ENCODE data around the gene NXN. TPM values are rescaled to one million over a fixed set of nuclear protein-coding genes. Genes with fewer than 3 reads are reported as not detected.

Gene NXN
- total and polyA plus RNA-seq, 2 donors (not counting 1 experiment from before 2014, with no cell fraction given): 0.04 to 0.17 TPM

GRCh38 chr17:1011760-1012735 is 32.5 kb upstream of the NXN start:
- H3K36me3 ChIP-seq (replicated peaks in 1 of 2; ENCODE audit: control extremely low read depth in 1 of 2, control insufficient read depth in 1 of 2, extremely low read depth in 1 of 2, insufficient read depth in 2 of 2, low read length in 1 of 2): peaks cover 0 to 42% of the 10 kb centered on the region in 2 experiments
- H3K27ac ChIP-seq (ENCODE audit: low read length in 2 of 2): no peak overlapping the region
- intact Hi-C loops (cut with micrococcal nuclease): no loop called here
- Mint-ChIP-seq H3K27ac (no peak overlapping the region), H3K4me1 (no peaks in the 10 kb centered on the region), H3K9me3 (ENCODE audit: insufficient read depth) (no peaks in the 10 kb centered on the region), H3K4me3 (no peak overlapping the region), H3K27me3 (no peaks in the 10 kb centered on the region)
- POLR2A ChIA-PET: no interaction called here
- CTCF ChIA-PET: no interaction called here
- no peaks in the 10 kb centered on the region for H3K79me2 ChIP-seq (ENCODE audit: control insufficient read depth, insufficient read depth, low read length)
- no peak overlapping the region for H3K4me3 ChIP-seq (ENCODE audit: control extremely low read depth in 1 of 5, extremely low read depth in 1 of 5, insufficient read depth in 1 of 5, low read depth in 2 of 5, low read length in 4 of 5)
- no peaks in the 10 kb centered on the region for H3K9me3 ChIP-seq (ENCODE audit: control extremely low read depth in 1 of 3, control insufficient read depth in 2 of 3, insufficient read depth in 1 of 3, low read length in 2 of 3)
- no peak overlapping the region for H3K9ac ChIP-seq (ENCODE audit: low read length)
- H4K20me1 ChIP-seq (ENCODE audit: control insufficient read depth, insufficient read depth, low read length, poor library complexity, severe bottlenecking): no peaks in the 10 kb centered on the region
- no peak for TF ChIP-seq CTCF (IDR thresholded peaks at IDR 0.05)
- TF ChIP-seq EZH2 (IDR thresholded peaks at IDR 0.05; ENCODE audit: borderline replicate concordance, insufficient read depth, low read depth, low read length, poor library complexity, severe bottlenecking): no peak
- no peaks in the 10 kb centered on the region for H3K4me1 ChIP-seq (ENCODE audit: control insufficient read depth in 2 of 2, insufficient read depth in 2 of 2, low read length in 2 of 2)
- WGBS (ENCODE audit: insufficient coverage): 95% methylated on average over 42 of the region's 57 CpGs
- H3K27me3 ChIP-seq (replicated peaks in 1 of 4; ENCODE audit: control extremely low read depth in 1 of 4, control insufficient read depth in 3 of 4, insufficient read depth in 4 of 4, low read length in 3 of 4): no peaks in the 10 kb centered on the region
- DNase-seq: no peak
- H3K4me2 ChIP-seq (replicated peaks; ENCODE audit: low read depth, low read length, poor library complexity, severe bottlenecking): no peak overlapping the region
- ATAC-seq (ENCODE audit: low read depth): no peak
- no peak overlapping the region for H2AFZ ChIP-seq (ENCODE audit: insufficient read depth, low read depth, low read length, poor library complexity, severe bottlenecking)

GRCh38 chr17:1011138-1011537 is 31.6 kb upstream of the NXN start:
- Histone ChIP-seq H3K9ac (ENCODE audit: low read length) (no peak overlapping the region), H3K36me3 (replicated peaks in 1 of 2; ENCODE audit: control extremely low read depth in 1 of 2, control insufficient read depth in 1 of 2, extremely low read depth in 1 of 2, insufficient read depth in 2 of 2, low read length in 1 of 2) (peaks cover 0 to 46% of the 10 kb centered on the region in 2 experiments), H4K20me1 (ENCODE audit: control insufficient read depth, insufficient read depth, low read length, poor library complexity, severe bottlenecking) (no peaks in the 10 kb centered on the region), H3K4me1 (ENCODE audit: control insufficient read depth in 2 of 2, insufficient read depth in 2 of 2, low read length in 2 of 2) (no peaks in the 10 kb centered on the region), H2AFZ (ENCODE audit: insufficient read depth, low read depth, low read length, poor library complexity, severe bottlenecking) (no peak overlapping the region), H3K79me2 (ENCODE audit: control insufficient read depth, insufficient read depth, low read length) (no peaks in the 10 kb centered on the region), H3K4me2 (replicated peaks; ENCODE audit: low read depth, low read length, poor library complexity, severe bottlenecking) (no peak overlapping the region), H3K9me3 (ENCODE audit: control extremely low read depth in 1 of 3, control insufficient read depth in 2 of 3, insufficient read depth in 1 of 3, low read length in 2 of 3) (no peaks in the 10 kb centered on the region), H3K27me3 (replicated peaks in 1 of 4; ENCODE audit: control extremely low read depth in 1 of 4, control insufficient read depth in 3 of 4, insufficient read depth in 4 of 4, low read length in 3 of 4) (no peaks in the 10 kb centered on the region), H3K27ac (ENCODE audit: low read length in 2 of 2) (no peak overlapping the region), H3K4me3 (ENCODE audit: control extremely low read depth in 1 of 5, extremely low read depth in 1 of 5, insufficient read depth in 1 of 5, low read depth in 2 of 5, low read length in 4 of 5) (no peak overlapping the region)
- no peaks in the 10 kb centered on the region for H3K9me3 Mint-ChIP-seq (ENCODE audit: insufficient read depth)
- no peaks in the 10 kb centered on the region for H3K27me3 Mint-ChIP-seq
- ChIA-PET POLR2A (no interaction called here), CTCF (interaction anchor here (0.5 kb wide), 1 partner anchor 15 kb away, joined by 3 read pairs; the partner anchor contains the start of gene TIMM22)
- WGBS (ENCODE audit: insufficient coverage): 92% methylated on average over 9 of the region's 10 CpGs
- no peaks in the 10 kb centered on the region for H3K4me1 Mint-ChIP-seq
- no peak overlapping the region for H3K4me3 Mint-ChIP-seq
- TF ChIP-seq EZH2 (IDR thresholded peaks at IDR 0.05; ENCODE audit: borderline replicate concordance, insufficient read depth, low read depth, low read length, poor library complexity, severe bottlenecking) (no peak), CTCF (IDR thresholded peaks at IDR 0.05) (no peak)
- intact Hi-C loops (cut with micrococcal nuclease): no loop called here
- ATAC-seq (ENCODE audit: low read depth) (no peak), DNase-seq (no peak)
- H3K27ac Mint-ChIP-seq: no peak overlapping the region

Data from B cell (primary cell).